ENCODE measurements around the gene IFIT1. TPM values are rescaled to one million over a fixed set of nuclear protein-coding genes. Genes with fewer than 3 reads are reported as not detected.

The IFIT1 gene
- total RNA-seq, 2 experiments from 2014 or later, result 6.1 to 6.3 TPM

DNA sequence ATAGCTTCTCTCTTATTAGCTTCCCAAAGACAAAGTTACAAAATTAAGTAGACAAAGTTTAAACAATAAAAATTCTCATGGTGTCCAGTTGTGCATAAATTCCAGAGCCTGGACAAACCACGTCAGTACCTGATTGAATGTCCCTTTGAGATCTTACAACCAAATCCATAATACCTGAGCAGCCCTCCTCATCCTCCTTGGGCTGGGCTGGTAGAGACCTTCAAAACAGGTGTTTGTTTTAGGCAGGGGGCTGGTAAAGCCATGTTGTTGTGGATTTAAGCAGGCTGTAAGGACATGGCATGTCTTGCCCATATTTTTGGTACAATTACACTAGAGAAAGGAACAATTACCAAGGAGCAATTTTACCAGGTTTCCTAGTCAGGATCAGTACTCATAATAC lies 24.0 kb downstream of the IFIT1 start:
- Mint-ChIP-seq H3K4me1 (ENCODE audit: low read depth) (peaks cover 50% of the 10 kb centered on the region), H3K27ac (peak overlapping the region; percentile 89), H3K9me3 (peaks cover 4% of the 10 kb centered on the region), H3K4me3 (peak overlapping the region; percentile 86), H3K36me3 (ENCODE audit: low read depth) (peaks cover 48% of the 10 kb centered on the region), H3K27me3 (no peaks in the 10 kb centered on the region)
- DNase-seq (no peak), ATAC-seq (no peak)
- intact Hi-C loops (cut with micrococcal nuclease), result no loop called here
- ChIA-PET POLR2A (no interaction called here), CTCF (interaction anchor here (1.1 kb wide), 1 partner anchor 115 kb away, joined by 4 read pairs; the partner anchor contains the start of gene IFIT2)
- TF ChIP-seq, protein P1, sequence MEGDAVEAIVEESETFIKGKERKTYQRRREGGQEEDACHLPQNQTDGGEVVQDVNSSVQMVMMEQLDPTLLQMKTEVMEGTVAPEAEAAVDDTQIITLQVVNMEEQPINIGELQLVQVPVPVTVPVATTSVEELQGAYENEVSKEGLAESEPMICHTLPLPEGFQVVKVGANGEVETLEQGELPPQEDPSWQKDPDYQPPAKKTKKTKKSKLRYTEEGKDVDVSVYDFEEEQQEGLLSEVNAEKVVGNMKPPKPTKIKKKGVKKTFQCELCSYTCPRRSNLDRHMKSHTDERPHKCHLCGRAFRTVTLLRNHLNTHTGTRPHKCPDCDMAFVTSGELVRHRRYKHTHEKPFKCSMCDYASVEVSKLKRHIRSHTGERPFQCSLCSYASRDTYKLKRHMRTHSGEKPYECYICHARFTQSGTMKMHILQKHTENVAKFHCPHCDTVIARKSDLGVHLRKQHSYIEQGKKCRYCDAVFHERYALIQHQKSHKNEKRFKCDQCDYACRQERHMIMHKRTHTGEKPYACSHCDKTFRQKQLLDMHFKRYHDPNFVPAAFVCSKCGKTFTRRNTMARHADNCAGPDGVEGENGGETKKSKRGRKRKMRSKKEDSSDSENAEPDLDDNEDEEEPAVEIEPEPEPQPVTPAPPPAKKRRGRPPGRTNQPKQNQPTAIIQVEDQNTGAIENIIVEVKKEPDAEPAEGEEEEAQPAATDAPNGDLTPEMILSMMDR (IDR thresholded peaks at IDR 0.05), result no peak

GRCh38 chr10:89419548-89419947 lies 27.1 kb downstream of the IFIT1 start:
- POLR2A ChIA-PET, result no interaction called here
- H3K27me3 Mint-ChIP-seq, result no peaks in the 10 kb centered on the region

DNA sequence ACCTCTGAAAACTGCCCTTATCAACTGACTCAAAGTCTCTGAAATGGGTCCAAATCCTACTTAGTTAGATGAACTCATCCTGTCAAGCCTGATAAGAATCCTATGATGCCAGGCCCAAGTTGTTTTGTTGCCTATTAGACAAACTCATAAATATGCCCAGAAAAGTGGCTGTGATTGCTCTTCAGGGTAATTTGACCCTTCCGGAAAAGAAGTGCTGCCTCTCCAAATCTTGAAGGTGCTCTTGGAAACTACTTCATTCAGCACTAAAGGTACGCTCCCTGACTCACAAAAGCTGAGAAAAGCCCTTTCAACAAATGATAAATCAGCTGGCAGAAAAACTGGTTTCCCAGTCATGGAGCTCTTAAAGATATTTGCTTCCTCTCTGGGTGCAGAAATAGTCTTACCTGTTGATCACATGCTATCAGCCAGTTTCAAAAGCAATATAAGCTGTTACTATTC lies 28.6 kb downstream of the IFIT1 start:
- intact Hi-C loops (cut with micrococcal nuclease), result no loop called here
- H3K9me3 Mint-ChIP-seq, result no peaks in the 10 kb centered on the region
- POLR2A ChIA-PET, result no interaction called here
- no peak overlapping the region for H3K27ac Mint-ChIP-seq
- H3K36me3 Mint-ChIP-seq (ENCODE audit: low read depth), result peaks cover 34% of the 10 kb centered on the region
- no peak for DNase-seq
- TF ChIP-seq, protein P1 (IDR thresholded peaks at IDR 0.05), result no peak
- CTCF ChIA-PET, result interaction anchor here (0.6 kb wide), 1 partner anchor 143 kb away, joined by 3 read pairs; no protein-coding TSS in a partner anchor
- H3K4me3 Mint-ChIP-seq, result no peak overlapping the region
- H3K4me1 Mint-ChIP-seq (ENCODE audit: low read depth), result peaks cover 29% of the 10 kb centered on the region
- ATAC-seq, result no peak
- H3K27me3 Mint-ChIP-seq, result no peaks in the 10 kb centered on the region

More at GRCh38 chr10:89419548-89419947, 27.1 kb downstream of the IFIT1 start:
- CTCF ChIA-PET, result interaction anchor here (0.7 to 1.3 kb wide), 7 partner anchors 9 to 336 kb away, joined by 3 to 4 read pairs (median 3); partner anchors contain the start of gene LIPA
- Mint-ChIP-seq H3K4me3 (peak overlapping the region; percentile 27), H3K27ac (peak overlapping the region; percentile 74), H3K4me1 (ENCODE audit: low read depth) (peaks cover 36% of the 10 kb centered on the region), H3K9me3 (no peaks in the 10 kb centered on the region), H3K36me3 (ENCODE audit: low read depth) (peaks cover 42% of the 10 kb centered on the region)
- DNase-seq (peak; percentile 31), ATAC-seq (no peak)
- intact Hi-C loops (cut with micrococcal nuclease), result no loop called here
- TF ChIP-seq, protein P1 (IDR thresholded peaks at IDR 0.05), result no peak

- peaks cover 3% of the 10 kb centered on the region for H3K27me3 Mint-ChIP-seq
- intact Hi-C loops (cut with micrococcal nuclease), result loop anchor here (5.0 kb wide), 1 partner anchor 122 kb away; no protein-coding TSS in a partner anchor
- H3K9me3 Mint-ChIP-seq, result no peaks in the 10 kb centered on the region
- ChIA-PET POLR2A (no interaction called here), CTCF (no interaction called here)
- no peak overlapping the region for H3K4me3 Mint-ChIP-seq
- ATAC-seq (no peak), DNase-seq (no peak)
- TF ChIP-seq, protein P1 (IDR thresholded peaks at IDR 0.05), result no peak
- H3K36me3 Mint-ChIP-seq (ENCODE audit: low read depth), result peaks cover 13% of the 10 kb centered on the region
- H3K27ac Mint-ChIP-seq, result no peak overlapping the region
- peaks cover 4% of the 10 kb centered on the region for H3K4me1 Mint-ChIP-seq (ENCODE audit: low read depth)
These were observed 32.6 kb downstream of the IFIT1 start for GRCh38 chr10:89425000-89425399.

GRCh38 chr10:89426230-89426868 lies 33.9 kb downstream of the IFIT1 start:
- no peak overlapping the region for H3K4me3 Mint-ChIP-seq
- peak; percentile 16 for DNase-seq
- POLR2A ChIA-PET, result interaction anchor here (0.9 kb wide), 1 partner anchor 12 kb away, joined by 3 read pairs; the partner anchor contains the start of gene IFIT5
- H3K36me3 Mint-ChIP-seq (ENCODE audit: low read depth), result peaks cover under 1% of the 10 kb centered on the region
- no peaks in the 10 kb centered on the region for H3K9me3 Mint-ChIP-seq
- no peak overlapping the region for H3K27ac Mint-ChIP-seq
- TF ChIP-seq, protein P1 (IDR thresholded peaks at IDR 0.05), result peak; percentile 84
- H3K27me3 Mint-ChIP-seq, result peaks cover 3% of the 10 kb centered on the region
- CTCF ChIA-PET, result no interaction called here
- H3K4me1 Mint-ChIP-seq (ENCODE audit: low read depth), result peaks cover under 1% of the 10 kb centered on the region
- ATAC-seq, result peak; percentile 74
- intact Hi-C loops (cut with micrococcal nuclease), result loop anchor here (2.0 to 5.0 kb wide), 2 partner anchors 121 to 138 kb away; no protein-coding TSS in a partner anchor
